Muscle of back (tissue), 11 donors: ENCODE results near the gene COL8A2. TPM values are rescaled to one million over a fixed set of nuclear protein-coding genes. Genes with fewer than 3 reads are reported as not detected.
A peak's percentile ranks its signal among the peaks of the same experiment; 100 is the strongest.

Experiments
- DNase-seq, 3 donors: peaks; one replicate each; pipeline versions ENCODE4 v3.0.0 to v3.0.0-alpha.2; 2013
- polyA plus RNA-seq, 10 donors: library from polyadenylated mRNA; unstranded; fragments of 120-200 nt; gene quantifications; one replicate each; pipeline ENCODE4 v1.2.1, GENCODE V29; 2013; ENCODE audit not compliant: insufficient read length in 10 of 10

COL8A2 gene
- polyA plus RNA-seq, 10 donors, result 5.5 to 35.9 (median 16.9) TPM

DNA sequence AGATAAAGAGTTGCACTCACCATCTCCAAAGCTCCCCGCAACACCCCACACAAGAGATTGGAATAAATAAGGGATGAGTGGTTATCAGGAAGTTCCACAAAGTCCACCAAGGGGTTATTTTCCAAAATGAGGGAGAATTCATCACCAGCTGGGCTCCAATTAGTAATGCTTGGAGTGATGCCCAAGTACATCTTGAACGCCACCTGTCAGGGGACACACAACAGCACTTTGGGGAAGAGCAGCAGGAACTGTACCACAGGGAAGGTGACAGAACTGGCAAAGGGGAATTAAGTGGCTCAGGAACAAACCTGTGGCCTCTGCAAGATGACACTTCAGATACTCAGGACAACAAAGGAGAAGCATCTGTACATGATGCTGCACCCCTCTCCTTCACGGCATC lies 12.8 kb upstream of the COL8A2 start:
- no peak for DNase-seq

- no peak for DNase-seq
Observed at GRCh38 chr1:36137226-36137625, 12.2 kb upstream of the COL8A2 start.

- peak in 1 of 3 donors; percentile 75 for DNase-seq
Observed at GRCh38 chr1:36136535-36136934, 11.5 kb upstream of the COL8A2 start.

DNA sequence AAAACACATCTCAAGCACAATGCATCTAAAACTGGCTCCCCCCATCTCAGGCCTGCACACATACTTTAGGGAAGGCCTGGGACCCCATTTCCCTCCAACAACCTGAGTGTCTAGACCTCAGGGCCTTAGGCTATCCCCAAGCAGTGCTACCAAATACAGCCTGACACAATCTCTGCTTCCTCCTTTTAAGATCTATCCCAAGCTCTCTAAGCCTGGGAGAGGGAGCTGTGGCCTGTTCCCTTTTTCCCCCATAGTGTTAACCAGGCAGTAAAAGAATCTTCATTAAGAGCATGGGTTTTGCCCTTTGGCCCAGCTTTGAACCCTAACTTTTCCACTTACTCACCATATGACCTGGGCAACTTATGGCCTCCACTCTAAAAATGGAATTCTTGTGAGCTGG lies 10.8 kb upstream of the COL8A2 start:
- DNase-seq, result no peak

DNA sequence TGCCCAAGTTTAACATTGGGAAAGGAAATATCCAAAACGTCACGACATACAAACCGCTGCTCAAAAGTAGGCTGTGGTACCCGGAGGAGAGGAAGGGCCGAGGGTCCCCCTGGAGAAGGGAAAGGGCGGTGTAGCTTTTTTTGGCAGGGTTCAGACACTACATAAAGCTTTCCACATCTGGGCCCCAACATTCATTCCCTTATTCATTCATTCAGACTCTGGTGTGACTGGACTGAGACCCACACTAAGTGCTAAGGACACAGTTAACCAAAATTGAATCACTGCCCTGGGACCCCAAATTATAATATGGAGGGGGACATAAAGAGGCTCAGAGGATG lies 10.3 kb upstream of the COL8A2 start:
- peak in 2 of 3 donors; percentile 49 to 73 for DNase-seq

- DNase-seq, result peak; percentile 57 to 87 (median 76)
Observed at GRCh38 chr1:36134505-36135329, 9.7 kb upstream of the COL8A2 start.

- no peak for DNase-seq
Observed at GRCh38 chr1:36134031-36134430, 9.0 kb upstream of the COL8A2 start.

DNA sequence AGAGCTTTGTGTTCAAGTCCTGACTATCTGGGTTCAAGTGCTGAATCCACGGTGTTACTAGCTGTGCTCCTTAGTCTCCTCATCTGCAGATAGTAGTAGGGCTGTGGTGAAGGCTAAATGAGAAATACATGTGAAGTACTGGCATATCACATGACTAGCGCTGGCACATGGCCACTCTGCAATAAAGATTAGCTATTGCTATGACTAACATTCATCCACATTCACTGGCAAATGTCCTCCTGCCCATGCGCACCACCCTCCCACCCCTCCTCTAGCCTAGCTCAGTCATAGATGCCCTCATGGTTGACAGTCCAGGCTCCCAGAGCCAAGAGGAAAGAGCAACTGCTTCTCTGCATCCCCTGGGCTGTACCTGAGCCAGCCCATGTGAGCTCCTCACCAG lies 8.5 kb upstream of the COL8A2 start:
- DNase-seq, result peak; percentile 50 to 85 (median 66)

DNA sequence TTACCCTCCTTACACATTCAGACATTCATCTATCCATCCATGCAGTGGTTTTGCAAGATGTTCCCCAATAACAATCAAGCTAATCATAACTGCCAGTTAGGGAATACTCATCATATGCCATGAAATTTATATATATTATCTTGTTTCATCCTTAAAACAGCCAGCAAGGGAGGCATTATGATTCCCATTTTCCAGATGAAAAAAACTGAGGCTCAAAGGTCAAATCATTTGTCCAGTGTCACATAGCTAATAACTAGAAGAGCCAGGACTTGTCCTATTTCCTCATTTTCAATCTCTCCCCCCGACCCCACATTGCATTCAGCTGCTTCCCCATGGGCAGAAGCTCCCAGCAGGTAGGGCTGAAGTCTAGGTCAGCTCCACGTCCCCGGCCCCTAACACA lies 7.0 kb upstream of the COL8A2 start:
- DNase-seq, result no peak

DNA sequence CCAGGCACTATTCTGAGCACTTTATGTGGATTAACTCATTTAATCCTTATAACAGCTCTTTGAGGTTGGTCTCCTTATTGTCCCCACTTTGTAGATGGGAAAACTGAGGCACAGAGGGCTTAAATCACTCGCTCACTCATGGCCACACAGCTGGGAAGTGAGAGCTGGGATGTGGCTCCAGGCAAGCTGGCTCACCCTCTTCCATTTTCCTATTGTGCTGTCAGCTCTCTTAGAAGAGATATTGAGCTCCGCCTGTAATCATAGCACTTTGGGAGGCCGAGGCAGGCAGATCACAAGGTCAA lies 3.8 kb upstream of the COL8A2 start:
- DNase-seq, result no peak

- DNase-seq, result no peak
Observed at GRCh38 chr1:36128126-36128904, 3.3 kb upstream of the COL8A2 start.

GRCh38 chr1:36126797-36127500 lies 1.9 kb upstream of the COL8A2 start:
- DNase-seq, result no peak

DNA sequence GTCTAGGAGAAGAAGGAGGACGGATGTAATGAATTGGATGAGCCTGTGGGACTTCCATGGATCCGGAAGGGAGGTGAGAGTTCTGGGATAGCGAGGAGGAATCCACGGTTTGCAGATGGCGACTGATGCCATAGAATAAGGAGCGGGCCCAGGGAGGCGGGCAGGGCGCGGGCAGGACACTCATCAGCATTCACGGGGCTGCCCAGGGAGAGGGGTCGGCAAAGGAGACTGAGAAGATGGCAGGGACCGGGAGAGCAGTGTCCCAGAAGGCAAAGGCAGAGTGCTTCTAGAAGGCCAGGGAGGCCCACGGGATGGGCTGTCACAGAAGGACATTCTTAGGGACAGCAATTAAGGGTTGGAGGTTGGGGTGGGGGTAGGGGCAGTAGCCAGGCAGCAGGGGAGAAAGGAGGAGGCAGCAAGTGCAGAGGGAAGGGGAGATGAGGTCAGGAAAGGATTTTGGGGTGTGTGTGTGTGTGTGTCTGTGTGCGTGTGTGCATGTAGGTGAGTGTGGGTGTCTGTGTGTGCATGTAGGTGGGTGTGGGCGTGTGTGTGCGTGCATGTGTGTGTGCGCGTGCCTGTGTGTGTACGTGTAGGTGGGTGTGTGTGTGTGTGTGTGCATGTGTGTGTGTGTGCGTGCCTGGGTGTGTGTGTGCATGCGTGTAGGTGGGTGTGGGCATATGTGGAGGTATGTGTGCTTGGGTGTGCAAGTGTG lies 1.1 kb upstream of the COL8A2 start:
- no peak for DNase-seq

DNA sequence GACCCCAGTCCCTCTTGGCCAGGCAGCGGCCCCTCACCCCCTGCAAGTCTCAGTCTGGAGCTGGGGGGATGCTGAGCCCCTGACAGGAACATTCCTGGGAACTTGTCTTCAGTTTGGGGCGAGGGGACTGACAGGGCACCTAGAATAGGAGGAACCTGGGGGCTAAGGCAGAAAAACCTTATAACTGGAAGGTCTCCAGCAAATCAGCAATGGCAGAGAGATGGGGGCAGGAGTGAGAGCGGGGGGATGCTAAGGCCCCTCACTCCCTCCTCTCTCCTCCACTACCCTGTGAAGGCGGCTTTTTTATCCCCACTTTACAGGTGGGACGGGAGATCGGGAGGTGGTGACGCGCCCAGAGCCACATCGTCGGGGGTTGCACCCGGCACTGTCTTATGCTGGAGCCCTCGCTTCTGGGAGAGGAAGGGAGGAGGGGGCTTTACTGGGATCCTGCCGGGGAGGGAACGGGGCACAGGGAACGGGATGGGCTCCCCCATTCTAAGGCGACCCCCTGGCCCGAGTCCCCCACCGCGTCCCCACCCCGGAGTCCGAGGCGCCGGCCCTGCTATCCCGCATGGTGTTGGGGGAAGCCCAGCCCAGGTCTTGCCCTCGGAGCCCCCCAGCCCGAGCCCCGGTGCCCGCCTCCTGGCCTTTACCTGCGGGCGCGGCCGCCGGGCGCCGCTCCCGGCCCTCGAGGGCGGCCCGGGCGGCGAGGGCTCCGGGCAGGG lies 456 bp downstream of the COL8A2 start:
- DNase-seq, result no peak

GRCh38 chr1:36123356-36123755 lies 1.7 kb downstream of the COL8A2 start:
- DNase-seq, result peak in 1 of 3 donors; percentile 73

DNA sequence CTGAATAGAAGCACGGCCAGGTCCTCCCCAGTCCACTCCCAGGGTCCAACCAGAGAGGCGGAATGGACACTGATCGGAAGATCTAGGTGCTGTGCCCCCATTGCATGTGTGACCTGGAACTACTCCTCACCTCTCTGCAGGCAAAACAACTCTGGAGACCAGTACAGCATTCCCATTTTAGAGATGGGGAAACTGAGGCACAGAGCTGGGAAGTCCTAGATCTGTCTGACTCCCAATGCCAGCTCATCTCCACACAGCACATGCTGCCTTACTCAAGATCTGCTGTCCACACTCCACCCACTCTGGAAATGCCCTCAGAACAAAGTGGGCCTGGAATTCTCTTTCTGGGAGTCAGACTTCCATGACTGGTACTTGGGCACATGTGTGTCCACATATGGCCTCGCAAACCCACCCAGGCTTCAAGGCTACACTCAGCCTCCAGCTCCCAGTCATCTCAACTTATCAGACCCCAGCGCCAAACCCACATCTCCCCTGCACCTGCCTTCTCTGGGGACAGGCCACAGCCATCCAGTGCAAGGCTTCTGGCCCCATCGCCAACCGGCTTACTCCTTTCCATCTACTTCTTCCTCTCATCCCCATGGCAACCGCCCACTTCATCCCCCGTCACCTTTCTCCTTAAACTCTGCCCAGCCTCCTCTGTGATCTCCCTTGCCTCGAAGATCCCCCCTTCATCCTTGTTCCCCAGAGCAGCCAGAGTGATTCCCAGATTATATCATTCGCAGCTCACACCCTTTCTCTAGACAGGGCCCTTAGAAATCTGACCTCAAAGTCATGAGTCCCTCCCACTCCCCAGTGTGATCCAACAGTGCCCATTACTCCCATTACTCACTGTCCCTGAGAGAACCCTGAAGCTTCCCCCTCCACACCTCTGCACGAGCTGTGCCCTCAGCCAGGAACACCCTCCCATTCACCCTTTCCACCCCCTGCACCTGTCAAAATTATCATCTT lies 2.7 kb downstream of the COL8A2 start:
- DNase-seq, result no peak

GRCh38 chr1:36119456-36119855 lies 5.6 kb downstream of the COL8A2 start:
- no peak for DNase-seq

- no peak for DNase-seq
Observed at GRCh38 chr1:36118447-36119204, 6.4 kb downstream of the COL8A2 start.

DNA sequence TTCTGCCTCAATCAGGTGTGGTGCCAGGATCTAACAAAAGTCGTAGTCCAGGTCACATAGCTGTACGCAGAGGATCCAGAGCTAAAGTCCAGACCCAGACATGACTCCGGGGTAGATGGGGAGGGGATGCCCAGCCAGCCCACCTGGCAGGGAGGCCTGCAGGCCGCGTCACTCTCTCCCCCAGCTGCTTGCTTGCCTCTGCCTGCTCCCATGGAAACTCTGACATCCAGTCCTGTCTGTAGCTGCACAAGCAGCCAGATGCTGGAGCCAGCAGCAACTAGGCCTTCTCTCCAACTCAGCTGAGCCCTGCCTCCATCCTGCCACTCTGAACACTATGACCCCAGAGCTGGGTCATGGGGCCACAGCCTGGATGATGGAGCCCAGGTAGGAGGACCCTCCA lies 8.1 kb downstream of the COL8A2 start:
- peak in 2 of 3 donors; percentile 77 to 87 for DNase-seq
